Measurements from ENCODE around the gene N4BP3.

Gene N4BP3

GRCh38 chr5:178103612-178104011 lies 9.7 kb upstream of the N4BP3 start:
- DNase-seq (ENCODE audit: low read depth in 2 of 2): no peak

- DNase-seq (ENCODE audit: low read depth in 2 of 2): no peak
Measured at GRCh38 chr5:178104492-178104891, 8.8 kb upstream of the N4BP3 start.

GRCh38 chr5:178106086-178106485 lies 7.2 kb upstream of the N4BP3 start:
- DNase-seq (ENCODE audit: low read depth in 2 of 2): no peak

DNA sequence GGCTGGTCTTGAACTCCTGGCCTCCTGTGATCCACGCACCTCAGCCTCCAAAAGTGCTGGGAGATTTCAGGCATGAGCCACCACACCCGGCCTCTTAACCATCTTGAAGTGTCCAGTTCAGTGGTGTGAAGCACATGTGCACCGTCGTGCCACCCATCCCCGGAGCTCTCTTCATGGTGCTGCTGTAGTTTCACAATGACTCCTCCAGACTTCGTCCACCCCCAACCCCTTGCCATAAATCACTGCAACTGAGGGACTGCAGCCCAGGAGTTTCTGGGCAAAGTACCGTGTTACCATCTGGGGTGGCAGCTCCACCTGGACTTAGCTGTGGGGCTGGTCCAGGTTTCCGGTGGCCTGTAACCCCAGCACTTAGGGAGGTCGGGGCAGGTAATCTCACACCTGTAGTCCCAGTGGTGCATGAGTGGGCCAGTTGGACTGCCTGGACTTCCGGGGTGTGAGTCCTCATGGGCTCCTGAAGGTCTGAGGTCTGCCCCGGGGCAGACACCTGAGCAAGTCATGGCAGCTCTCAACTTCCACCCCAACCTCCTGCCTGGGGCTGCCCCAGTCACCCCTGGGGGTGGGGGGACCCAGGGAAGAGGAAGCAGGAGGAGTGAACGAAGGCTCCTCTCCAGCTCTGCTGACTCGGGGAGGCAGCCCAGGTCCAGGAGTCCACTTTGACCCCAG lies 6.6 kb upstream of the N4BP3 start:
- no peak for DNase-seq (ENCODE audit: low read depth in 2 of 2)

DNA sequence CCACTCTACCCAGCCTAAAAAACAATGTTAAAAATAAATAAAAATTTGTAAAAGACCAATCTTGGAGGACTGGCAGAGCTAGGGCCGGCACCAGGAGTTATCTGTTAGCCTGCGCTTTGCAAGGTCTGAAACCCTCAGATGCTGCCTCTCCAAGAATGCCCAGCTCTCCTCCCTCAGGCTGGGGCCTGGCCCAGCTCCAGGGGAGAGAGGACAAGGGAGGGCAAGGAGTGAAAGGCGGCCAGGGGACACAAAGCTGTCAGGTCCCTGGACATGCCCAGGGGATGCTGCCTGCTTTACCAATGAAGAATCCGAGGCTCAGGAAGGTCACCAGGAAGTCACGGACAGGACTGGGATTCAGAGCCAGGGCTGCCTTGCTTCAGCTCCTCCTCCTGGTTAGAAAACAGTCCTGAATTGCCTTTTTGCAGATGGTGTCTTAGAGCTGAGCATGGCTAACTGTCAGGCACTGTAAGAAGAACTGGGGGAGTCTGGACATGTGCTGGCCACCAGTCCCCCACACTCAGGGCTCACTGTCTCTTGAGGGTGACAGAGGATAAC lies 5.5 kb upstream of the N4BP3 start:
- DNase-seq (ENCODE audit: low read depth in 2 of 2): no peak

DNA sequence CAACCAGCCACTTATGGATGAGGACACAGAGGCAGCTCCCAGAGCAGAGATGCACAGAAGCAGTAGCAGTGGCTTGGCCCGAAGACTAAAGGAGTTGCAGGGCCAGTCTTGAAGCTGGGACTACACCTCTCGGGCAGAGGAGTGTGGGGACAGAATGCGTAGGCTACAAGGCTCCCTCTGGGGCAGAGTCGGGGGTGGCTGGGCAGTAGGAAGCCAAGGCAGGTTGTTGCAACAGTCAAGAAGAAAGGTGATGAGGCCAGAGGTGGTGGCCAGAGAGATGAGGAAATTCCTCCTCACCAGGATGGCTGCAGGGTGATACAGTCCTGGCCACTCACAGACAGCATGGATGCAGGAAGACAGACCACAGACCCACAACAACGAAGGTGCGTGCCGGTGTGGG lies 4.9 kb upstream of the N4BP3 start:
- DNase-seq (ENCODE audit: low read depth in 2 of 2): no peak

GRCh38 chr5:178108966-178109365 lies 4.4 kb upstream of the N4BP3 start:
- DNase-seq (ENCODE audit: low read depth in 2 of 2): no peak

DNA sequence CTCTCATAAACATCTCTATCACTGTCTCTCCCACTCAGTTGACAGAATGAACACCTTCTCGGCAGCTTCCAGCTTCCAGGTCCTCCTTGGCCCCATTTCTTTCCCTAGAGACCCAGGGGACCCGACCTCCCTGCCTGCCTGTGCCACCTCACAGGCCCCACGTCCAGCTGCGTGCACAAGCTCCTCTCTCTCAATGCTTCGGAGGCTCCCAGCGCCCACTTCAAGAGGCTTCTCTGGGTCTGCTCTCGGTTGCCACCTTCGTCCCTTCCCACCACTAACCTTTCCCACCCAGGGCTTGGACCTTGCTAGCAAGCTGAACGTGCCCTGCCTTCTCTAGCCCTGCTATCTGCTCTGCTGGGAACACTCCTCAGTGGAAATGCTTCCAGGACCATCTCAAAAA lies 2.8 kb upstream of the N4BP3 start:
- no peak for DNase-seq (ENCODE audit: low read depth in 2 of 2)

- DNase-seq (ENCODE audit: low read depth in 2 of 2): no peak
Measured at GRCh38 chr5:178111925-178112324, 1.4 kb upstream of the N4BP3 start.

GRCh38 chr5:178112545-178112944 lies 787 bp upstream of the N4BP3 start:
- DNase-seq (ENCODE audit: low read depth in 2 of 2): no peak

DNA sequence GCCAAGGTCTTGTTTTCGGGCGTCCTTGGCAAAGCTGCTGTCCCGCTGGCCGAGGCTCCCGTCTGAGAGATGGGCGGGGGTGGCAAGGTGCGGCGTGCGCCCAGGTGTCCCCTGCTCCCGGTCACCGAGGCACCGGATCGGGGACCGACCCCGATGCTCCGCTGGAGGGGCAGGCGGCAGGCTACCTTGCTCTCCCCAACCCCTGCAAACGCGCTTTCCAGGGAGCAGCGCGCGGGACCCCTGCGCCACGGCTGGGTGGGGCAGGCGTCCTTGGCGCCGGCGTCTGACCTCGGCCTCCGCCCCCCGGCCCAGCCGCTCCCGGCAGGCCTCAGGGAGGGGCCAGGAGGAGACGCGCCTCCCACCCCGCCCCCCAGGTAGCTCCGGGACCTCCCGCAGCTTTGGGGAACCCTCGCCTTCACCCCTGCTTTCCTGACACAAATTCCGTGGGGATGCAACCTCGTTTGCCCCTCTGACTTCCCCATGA lies 551 bp downstream of the N4BP3 start:
- DNase-seq (ENCODE audit: low read depth in 2 of 2): peak in 1 of 2 donors; percentile 15

DNA sequence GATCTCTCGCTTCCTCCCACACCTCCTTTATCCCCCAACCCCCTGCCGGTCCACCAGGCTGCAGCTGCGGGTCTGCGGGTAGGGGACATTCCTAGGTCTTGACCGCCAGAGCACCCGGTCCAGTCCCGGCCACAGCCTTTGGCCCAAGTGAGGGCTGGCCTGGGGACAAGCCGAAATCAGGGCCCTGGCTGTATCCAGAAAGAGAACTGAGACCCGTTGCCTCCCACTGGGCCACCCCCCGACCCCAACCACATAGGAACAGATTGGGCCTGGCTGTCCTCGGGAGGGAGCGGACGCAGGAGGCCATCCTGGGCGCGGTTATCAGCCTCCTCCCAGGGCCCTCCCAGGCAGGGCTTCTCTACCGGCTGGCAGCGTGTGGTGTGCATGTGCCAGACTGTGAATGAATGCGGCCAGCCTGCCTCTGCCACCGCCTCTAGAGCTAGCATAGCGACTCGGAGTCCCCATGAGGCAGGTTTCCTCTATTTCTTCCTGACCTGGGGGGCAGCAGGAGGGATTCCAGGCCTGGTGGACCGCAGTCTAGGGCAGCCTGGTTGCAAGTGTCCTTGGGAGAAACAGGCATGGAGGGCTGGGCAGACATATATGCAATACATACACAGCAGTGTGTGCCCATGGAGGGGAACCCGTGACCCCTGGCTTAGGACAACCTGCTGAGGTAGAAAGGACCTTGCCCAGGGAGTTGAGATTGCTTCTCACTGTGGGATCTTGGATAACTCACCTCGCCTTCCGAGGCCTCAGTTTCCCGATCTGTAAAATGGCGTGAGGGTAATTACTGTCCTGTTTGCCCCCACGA lies 1.2 kb downstream of the N4BP3 start:
- DNase-seq (ENCODE audit: low read depth in 2 of 2): peak in 1 of 2 donors; percentile 16

DNA sequence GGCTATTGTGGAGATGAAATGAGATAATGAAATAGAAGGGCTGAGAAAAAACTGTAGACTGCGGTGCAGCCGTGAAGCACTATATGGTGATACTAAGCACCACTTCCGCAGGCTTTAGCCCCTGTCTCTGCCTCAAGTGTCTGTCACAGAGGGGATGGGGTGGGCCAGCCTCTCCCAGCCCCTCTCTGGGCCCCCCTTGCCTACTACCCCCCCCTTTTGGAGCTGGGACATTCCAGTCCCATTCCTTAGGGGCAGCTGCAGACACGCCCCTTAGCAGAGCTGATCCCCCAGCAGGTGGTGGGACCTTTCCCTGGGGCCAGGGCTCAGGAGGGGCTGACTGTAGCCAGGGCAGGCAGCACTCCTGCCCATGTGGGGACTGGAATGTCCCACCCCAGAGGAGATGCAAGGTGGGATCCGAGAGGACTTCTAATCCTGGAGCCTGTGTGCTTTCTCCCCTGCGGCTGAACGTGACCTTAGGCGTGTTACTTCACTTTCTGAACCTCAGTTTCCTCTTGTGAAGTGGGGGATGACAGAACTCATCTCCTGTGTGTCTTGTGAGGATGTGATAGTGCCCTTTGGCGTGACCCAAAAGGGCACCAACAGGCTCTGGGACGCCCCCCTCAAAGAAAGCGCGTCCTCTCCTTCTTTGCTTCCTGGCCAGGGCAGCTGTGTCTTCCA lies 1.9 kb downstream of the N4BP3 start:
- DNase-seq (ENCODE audit: low read depth in 2 of 2): no peak

- DNase-seq (ENCODE audit: low read depth in 2 of 2): no peak
Measured at GRCh38 chr5:178115814-178116142, 2.4 kb downstream of the N4BP3 start.

- DNase-seq (ENCODE audit: low read depth in 2 of 2): peak; percentile 70 to 80
Measured at GRCh38 chr5:178116143-178116885, 3.0 kb downstream of the N4BP3 start.

DNA sequence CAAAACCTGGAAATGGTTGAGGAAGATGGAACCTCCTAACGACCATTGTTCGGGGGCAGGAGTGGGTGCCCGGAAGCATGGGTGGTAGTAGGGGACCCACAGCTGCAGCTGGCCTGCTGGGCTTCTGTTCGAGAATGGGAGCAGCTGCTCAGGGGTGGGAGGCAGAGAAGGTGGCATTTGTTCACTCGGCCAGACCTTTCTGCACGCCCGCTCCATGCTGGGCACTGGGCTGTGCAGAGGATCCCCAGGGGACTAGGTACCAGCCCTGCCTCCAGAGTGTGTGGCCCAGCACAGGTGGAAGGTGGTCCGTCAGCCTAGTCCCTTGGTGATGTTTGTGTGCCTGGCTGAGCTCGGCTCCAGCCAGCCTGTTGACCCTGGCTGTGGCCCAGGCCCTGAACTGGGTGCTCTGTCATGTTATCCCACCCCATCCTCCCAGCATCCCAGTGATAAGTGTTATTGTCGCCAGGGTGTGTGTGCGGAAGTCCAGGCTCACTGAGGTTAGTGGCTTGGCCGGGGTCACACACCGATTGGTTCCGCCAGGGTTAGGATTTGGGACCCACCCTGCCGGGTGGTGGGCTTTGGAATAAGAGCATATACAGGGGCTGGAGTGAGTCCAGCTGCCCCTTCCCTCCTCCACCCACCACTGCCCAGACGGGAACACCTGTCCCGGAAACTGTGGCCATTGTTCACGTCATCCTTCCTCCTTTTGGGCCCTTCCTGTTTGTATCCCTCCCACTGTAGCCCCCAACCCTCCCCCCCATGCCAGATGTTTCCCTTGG lies 4.8 kb downstream of the N4BP3 start:
- DNase-seq (ENCODE audit: low read depth in 2 of 2): no peak

GRCh38 chr5:178119915-178120606 lies 6.7 kb downstream of the N4BP3 start:
- no peak for DNase-seq (ENCODE audit: low read depth in 2 of 2)

- peak; percentile 68 to 72 for DNase-seq (ENCODE audit: low read depth in 2 of 2)
Measured at GRCh38 chr5:178120607-178121357, 7.5 kb downstream of the N4BP3 start.

All from stimulated activated CD8-positive, alpha-beta memory T cell treated with anti-CD3 and anti-CD28 coated beads, Interleukin-15, amount 100 ng/mL, for 48 hours (primary cell).